Activated CD8-positive, alpha-beta memory T cell treated with anti-CD3 and anti-CD28 coated beads, Interleukin-2, amount 50 U/mL, for 4 hours (primary cell): ENCODE data around the gene TM9SF3.

Experiments
- DNase-seq: peaks from one replicate; pipeline ENCODE4 v3.0.0-alpha.2; 2020

TM9SF3 gene

GRCh38 chr10:96586419-96587263 is at the start of gene TM9SF3:
TSS of gene TM9SF3 (minus strand) at chr10:96587012. CDS start at chr10:96586835, 177 bp downstream.
- peak; percentile 94 for DNase-seq

- no peak for DNase-seq
Measured at GRCh38 chr10:96636551-96636950, 49.7 kb upstream of the TM9SF3 start.

- no peak for DNase-seq
Measured at GRCh38 chr10:96632974-96633710, 46.3 kb upstream of the TM9SF3 start.

GRCh38 chr10:96627292-96627691 is 40.5 kb upstream of the TM9SF3 start:
- DNase-seq, result no peak

DNA sequence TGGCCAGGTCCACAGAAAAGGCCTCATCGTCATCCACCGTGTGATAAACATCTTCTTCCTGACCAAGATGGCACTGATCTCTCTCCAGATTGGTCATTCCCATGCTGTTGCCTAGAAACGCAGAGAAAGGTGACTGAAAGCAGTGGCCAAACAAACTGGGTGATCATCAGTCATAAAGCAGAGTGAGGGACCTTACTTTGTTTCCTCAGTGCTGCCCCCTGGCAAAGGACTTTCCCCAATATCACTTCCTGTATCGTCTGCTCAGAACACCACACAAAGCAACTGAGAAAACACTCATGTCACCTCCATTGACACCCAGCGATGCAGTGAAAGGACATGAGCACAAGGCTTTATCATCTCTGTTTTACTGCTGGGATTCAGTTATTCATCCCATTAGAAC is 40.0 kb upstream of the TM9SF3 start:
- DNase-seq, result peak; percentile 23

GRCh38 chr10:96625173-96625572 is 38.4 kb upstream of the TM9SF3 start:
- no peak for DNase-seq

- DNase-seq, result no peak
Measured at GRCh38 chr10:96622013-96622787, 35.4 kb upstream of the TM9SF3 start.

GRCh38 chr10:96619796-96620773 is 33.3 kb upstream of the TM9SF3 start:
- no peak for DNase-seq

- DNase-seq, result no peak
Measured at GRCh38 chr10:96619120-96619519, 32.3 kb upstream of the TM9SF3 start.

DNA sequence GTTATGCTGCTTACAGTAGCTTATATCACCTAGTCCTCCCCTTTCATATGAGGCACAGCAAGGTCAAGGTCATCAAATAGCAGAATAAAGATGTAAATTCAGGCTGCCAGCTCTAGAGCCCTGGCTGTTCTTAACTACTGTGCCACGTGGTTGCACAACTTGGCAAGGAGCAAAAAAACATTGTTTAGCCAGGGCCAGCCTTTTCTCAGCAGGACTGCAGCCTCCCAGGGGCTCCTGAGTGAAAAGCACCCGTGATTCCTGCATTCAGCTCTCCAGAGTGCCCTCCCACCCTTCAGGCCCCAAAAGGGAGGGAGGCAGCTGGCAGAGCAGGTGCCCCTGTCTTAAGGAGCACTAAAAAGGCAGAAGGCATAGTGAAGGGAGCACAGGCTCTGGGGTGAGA is 31.8 kb upstream of the TM9SF3 start:
- DNase-seq, result no peak

- DNase-seq, result no peak
Measured at GRCh38 chr10:96616961-96617360, 30.1 kb upstream of the TM9SF3 start.

DNA sequence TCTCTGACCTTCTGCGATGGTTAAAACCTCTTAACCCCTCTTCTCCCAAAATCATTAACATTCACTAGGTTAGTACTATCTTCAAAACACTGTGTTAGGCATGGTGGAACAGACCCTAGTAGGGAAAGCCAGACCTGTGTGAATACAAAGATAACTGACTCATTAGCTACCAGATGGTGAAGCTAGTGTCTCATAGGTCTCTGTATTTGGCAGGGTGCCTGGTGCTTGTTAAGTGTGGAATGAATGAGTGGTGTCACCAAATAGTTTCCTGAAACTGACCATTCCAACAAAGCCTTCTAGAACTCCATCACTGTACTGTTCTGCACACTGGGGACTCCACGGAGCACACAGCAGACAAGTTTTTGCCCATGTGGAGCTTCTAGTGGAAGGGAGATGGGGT is 27.7 kb upstream of the TM9SF3 start:
- no peak for DNase-seq

DNA sequence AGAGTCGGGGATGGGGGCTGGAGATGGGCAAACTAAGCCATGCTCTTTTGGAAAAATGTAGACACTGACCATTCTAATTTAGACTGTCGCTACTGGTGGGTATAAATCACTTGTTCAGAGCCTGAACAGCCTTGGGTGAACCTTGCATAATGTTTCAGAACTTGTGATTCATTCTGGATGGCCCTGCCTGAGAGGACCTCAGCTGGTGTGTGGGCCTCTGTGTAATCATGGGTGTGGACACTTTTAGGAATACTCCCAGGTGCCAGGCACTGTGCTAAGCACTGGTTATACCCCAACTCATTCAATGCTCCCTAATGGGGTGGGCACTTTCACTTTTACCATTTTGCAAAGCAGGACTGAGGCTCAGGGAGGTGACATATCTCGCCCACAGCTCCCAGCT is 26.8 kb upstream of the TM9SF3 start:
- no peak for DNase-seq

- DNase-seq, result no peak
Measured at GRCh38 chr10:96612055-96612830, 25.4 kb upstream of the TM9SF3 start.

DNA sequence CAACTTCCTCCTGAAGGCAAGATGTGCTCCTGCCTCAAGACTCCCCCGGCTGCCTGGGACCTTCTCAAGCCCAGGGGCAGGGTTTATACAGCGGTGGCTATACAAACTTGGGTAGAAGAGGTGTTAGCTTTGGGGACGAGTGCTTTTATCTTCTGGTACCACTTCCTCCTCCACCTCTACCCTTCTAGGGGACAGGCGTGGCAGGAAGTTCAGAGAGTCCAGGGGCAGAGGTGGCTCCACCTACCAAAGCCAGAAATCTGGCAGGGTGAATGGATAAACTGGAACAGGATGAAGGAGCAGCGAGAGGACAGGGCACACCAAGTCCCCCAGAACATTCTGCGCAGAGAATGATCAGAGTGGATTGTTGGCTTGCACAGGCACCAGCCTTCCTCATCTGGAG is 24.0 kb upstream of the TM9SF3 start:
- DNase-seq, result no peak

DNA sequence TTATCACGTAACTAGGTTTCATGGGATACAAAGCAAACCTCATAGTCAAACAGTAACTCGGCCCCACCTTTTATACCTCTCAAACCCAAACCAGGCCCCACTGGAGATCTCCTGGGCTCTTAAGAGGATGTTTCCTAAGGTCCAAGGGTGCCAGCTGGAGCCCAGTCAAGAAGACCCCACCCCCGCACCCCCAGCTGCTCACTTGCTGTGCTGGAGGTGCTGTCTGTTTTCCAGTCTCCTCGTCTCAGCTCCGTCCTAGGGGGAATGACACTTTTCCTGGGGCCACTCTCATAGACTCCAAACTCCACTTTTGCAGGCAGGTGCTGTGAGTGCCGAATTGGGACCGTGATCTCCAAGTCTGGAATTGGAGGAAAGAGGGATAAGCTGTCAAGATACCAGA is 22.7 kb upstream of the TM9SF3 start:
- no peak for DNase-seq

- DNase-seq, result no peak
Measured at GRCh38 chr10:96608805-96609204, 22.0 kb upstream of the TM9SF3 start.

DNA sequence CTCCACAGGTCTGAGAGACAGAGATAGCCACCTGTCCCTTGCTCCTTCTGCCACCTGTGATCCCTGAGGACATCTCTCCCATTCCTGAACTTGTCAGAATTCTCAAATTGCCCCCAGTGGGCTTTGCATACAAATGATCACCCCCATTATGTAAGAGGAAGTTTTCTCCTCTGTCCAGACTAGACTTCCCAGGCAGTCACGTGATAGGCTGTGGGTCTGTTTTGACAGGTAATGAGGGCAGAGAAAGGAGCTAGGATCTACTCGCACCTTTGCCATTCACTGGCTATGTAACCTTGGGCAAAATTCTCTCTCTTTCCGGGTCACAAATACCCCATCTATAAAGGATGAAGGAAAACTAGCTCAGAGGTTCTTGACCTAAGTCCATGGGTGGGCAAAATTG is 21.4 kb upstream of the TM9SF3 start:
- DNase-seq, result no peak

GRCh38 chr10:96606946-96607345 is 20.1 kb upstream of the TM9SF3 start:
- DNase-seq, result no peak

DNA sequence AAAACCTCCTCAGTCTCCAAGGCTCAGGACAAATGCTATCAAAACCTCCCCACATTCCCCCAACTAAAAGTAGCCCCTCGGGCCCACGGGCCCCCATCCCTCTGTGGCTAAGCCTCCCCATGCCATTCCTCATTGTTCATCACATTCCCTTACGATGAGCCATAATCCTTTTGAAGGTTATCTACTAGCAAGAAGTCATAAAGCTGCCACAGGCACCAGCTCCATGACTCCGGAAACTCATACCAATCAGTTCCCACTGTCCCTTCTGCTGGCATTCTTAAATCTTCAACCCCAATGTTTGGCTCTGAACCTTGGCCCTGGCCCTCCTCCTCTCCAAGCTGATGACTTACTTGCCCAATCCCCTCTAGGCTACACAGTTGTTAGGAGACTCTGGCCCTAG is 19.4 kb upstream of the TM9SF3 start:
- no peak for DNase-seq

DNA sequence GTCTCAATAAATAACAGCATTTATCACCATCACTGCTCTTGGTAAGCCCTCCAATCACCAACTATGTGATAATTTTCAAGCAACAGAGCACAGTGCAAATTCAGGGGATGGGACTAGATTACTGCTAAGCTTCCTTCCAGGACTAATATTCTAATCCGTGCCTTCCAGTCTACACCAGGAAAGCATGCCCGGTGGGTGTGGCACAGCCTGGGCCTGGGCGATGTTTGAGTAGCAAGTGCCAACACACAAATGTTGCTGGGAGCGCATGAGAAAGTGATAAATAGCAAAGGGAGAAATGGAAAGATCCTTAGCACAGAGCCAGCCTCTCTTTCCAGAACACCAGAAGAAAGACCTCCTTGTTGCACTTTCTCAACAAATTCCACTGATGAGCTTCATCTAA is 13.5 kb upstream of the TM9SF3 start:
- no peak for DNase-seq
